Upper lobe of right lung (tissue), 1 donor: ENCODE data around the gene NDUFV2. TPM values are rescaled to one million over a fixed set of nuclear protein-coding genes. Genes with fewer than 3 reads are reported as not detected.
"Not testable (repeated sequence)": the region's sequence is repeated elsewhere in the genome, so short reads cannot be mapped to it uniquely, and the experiment has no call there.

ENCODE experiments used
- ATAC-seq: fragments of 200-7000 bp; cut with Tn5 transposase; one replicate; pipeline ENCODE4 v1.9.1; 2020; ENCODE audit warnings: mild to moderate bottlenecking, moderate library complexity
- DNase-seq: peaks from one replicate; pipeline ENCODE4 v3.0.0-alpha.2; 2020
- H3K27ac ChIP-seq: fragments of 200-600 bp; one replicate; pipeline ENCODE4 v1.8.0; 2022
- H3K27me3 ChIP-seq: fragments of 200-600 bp; one replicate; pipeline ENCODE4 v1.8.0; 2022; ENCODE audit warnings: mild to moderate bottlenecking
- H3K36me3 ChIP-seq: fragments of 200-600 bp; one replicate; pipeline ENCODE4 v1.8.0; 2022
- H3K4me1 ChIP-seq: fragments of 200-600 bp; one replicate; pipeline ENCODE4 v1.8.0; 2022
- H3K4me3 ChIP-seq: fragments of 200-600 bp; one replicate; pipeline ENCODE4 v1.8.0; 2022; ENCODE audit warnings: mild to moderate bottlenecking
- H3K9me3 ChIP-seq: fragments of 200-600 bp; one replicate; pipeline ENCODE4 v1.8.0; 2022
- CTCF ChIP-seq: fragments of 200-600 bp; IDR thresholded peaks from one replicate; pipeline ENCODE4 v1.8.0; 2022; ENCODE audit warnings: antibody characterized with exemption
- intact Hi-C: fragments of 100-400 bp; cut with DNase I; formaldehyde crosslinking; loops from one replicate; pipeline ENCODE4 v1.11.0; 2022
- total RNA-seq: library from RNA; stranded (reverse); fragmentation: NEBNext Ultra II Directional; extraction: Animal tissue kit (Norgen Biotek cat#: 25700); gene quantifications from one replicate; pipeline ENCODE4 v1.2.1, GENCODE V29; 2021
- donor health status: DM: no; HTN: yes; CAD: no; lungs with severe emphysema.

The NDUFV2 gene
- total RNA-seq, 1 donor from 2014 or later = 106 TPM

GRCh38 chr18:9153256-9153655 lies 50.8 kb downstream of the NDUFV2 start:
- DNase-seq (no peak), ATAC-seq (no peak)
- no peak overlapping the region for H3K4me3 ChIP-seq
- no peaks in the 10 kb centered on the region for H3K27me3 ChIP-seq
- no peak overlapping the region for H3K27ac ChIP-seq
- H3K36me3 ChIP-seq = no peaks in the 10 kb centered on the region
- intact Hi-C loops = no loop called here
- H3K9me3 ChIP-seq = no peaks in the 10 kb centered on the region
- H3K4me1 ChIP-seq = peaks cover 41% of the 10 kb centered on the region
- no peak for TF ChIP-seq CTCF

GRCh38 chr18:9156604-9157249 lies 54.2 kb downstream of the NDUFV2 start:
- DNase-seq = no peak
- H3K9me3 ChIP-seq = no peaks in the 10 kb centered on the region
- peaks cover 29% of the 10 kb centered on the region for H3K4me1 ChIP-seq
- H3K36me3 ChIP-seq = no peaks in the 10 kb centered on the region
- H3K27ac ChIP-seq = no peak overlapping the region
- TF ChIP-seq CTCF = no peak
- no peak for ATAC-seq
- H3K27me3 ChIP-seq = no peaks in the 10 kb centered on the region
- intact Hi-C loops = no loop called here
- H3K4me3 ChIP-seq = no peak overlapping the region

GRCh38 chr18:9157806-9158205 lies 55.3 kb downstream of the NDUFV2 start:
- H3K4me3 ChIP-seq = no peak overlapping the region
- H3K27ac ChIP-seq = no peak overlapping the region
- no peak for DNase-seq
- no peaks in the 10 kb centered on the region for H3K27me3 ChIP-seq
- H3K4me1 ChIP-seq = peaks cover 20% of the 10 kb centered on the region
- no peaks in the 10 kb centered on the region for H3K36me3 ChIP-seq
- TF ChIP-seq CTCF = no peak
- no peak for ATAC-seq
- no peaks in the 10 kb centered on the region for H3K9me3 ChIP-seq
- intact Hi-C loops = no loop called here

GRCh38 chr18:9160014-9160413 lies 57.5 kb downstream of the NDUFV2 start:
- Histone ChIP-seq H3K9me3 (peaks cover 5% of the 10 kb centered on the region), H3K4me3 (no peak overlapping the region), H3K36me3 (no peaks in the 10 kb centered on the region), H3K27me3 (no peaks in the 10 kb centered on the region), H3K4me1 (peaks cover 5% of the 10 kb centered on the region), H3K27ac (no peak overlapping the region)
- TF ChIP-seq CTCF = no peak
- intact Hi-C loops = no loop called here
- no peak for DNase-seq
- ATAC-seq = no peak

- DNase-seq, ATAC-seq, H3K27me3 ChIP-seq: not testable (repeated sequence)
These were observed 60.2 kb downstream of the NDUFV2 start for GRCh38 chr18:9162663-9163062.

GRCh38 chr18:9164149-9164548 lies 61.6 kb downstream of the NDUFV2 start:
- H3K27me3 ChIP-seq, H3K27ac ChIP-seq, intact Hi-C loops, H3K4me1 ChIP-seq, H3K4me3 ChIP-seq, H3K36me3 ChIP-seq, ATAC-seq, DNase-seq, H3K9me3 ChIP-seq: not testable (repeated sequence)

More at GRCh38 chr18:9162663-9163062, 60.2 kb downstream of the NDUFV2 start:
- H3K4me1 ChIP-seq, H3K36me3 ChIP-seq, intact Hi-C loops, H3K9me3 ChIP-seq, H3K27ac ChIP-seq, H3K4me3 ChIP-seq: not testable (repeated sequence)

- not testable (repeated sequence) for H3K9me3 ChIP-seq, H3K4me1 ChIP-seq
These were observed 63.4 kb downstream of the NDUFV2 start for GRCh38 chr18:9165883-9166282.

GRCh38 chr18:9169515-9169914 lies 67.0 kb downstream of the NDUFV2 start:
- H3K27me3 ChIP-seq, intact Hi-C loops: not testable (repeated sequence)

More at GRCh38 chr18:9165883-9166282, 63.4 kb downstream of the NDUFV2 start:
- H3K27ac ChIP-seq, H3K36me3 ChIP-seq, ATAC-seq, intact Hi-C loops, H3K27me3 ChIP-seq, DNase-seq, H3K4me3 ChIP-seq: not testable (repeated sequence)

GRCh38 chr18:9171919-9172318 lies 69.4 kb downstream of the NDUFV2 start:
- H3K9me3 ChIP-seq, H3K36me3 ChIP-seq, H3K27me3 ChIP-seq, DNase-seq, ATAC-seq, intact Hi-C loops, H3K27ac ChIP-seq, H3K4me3 ChIP-seq: not testable (repeated sequence)
- H3K4me1 ChIP-seq = peaks cover 23% of the 10 kb centered on the region

More at GRCh38 chr18:9169515-9169914, 67.0 kb downstream of the NDUFV2 start:
- not testable (repeated sequence) for H3K27ac ChIP-seq, H3K36me3 ChIP-seq, ATAC-seq, DNase-seq, H3K9me3 ChIP-seq, H3K4me3 ChIP-seq
- peaks cover 20% of the 10 kb centered on the region for H3K4me1 ChIP-seq
